ENCODE results near the gene PCDHGA12. TPM values are rescaled to one million over a fixed set of nuclear protein-coding genes. Genes with fewer than 3 reads are reported as not detected.

Gene PCDHGA12
- total RNA-seq, 1 donor from 2014 or later, result 10.6 TPM

DNA sequence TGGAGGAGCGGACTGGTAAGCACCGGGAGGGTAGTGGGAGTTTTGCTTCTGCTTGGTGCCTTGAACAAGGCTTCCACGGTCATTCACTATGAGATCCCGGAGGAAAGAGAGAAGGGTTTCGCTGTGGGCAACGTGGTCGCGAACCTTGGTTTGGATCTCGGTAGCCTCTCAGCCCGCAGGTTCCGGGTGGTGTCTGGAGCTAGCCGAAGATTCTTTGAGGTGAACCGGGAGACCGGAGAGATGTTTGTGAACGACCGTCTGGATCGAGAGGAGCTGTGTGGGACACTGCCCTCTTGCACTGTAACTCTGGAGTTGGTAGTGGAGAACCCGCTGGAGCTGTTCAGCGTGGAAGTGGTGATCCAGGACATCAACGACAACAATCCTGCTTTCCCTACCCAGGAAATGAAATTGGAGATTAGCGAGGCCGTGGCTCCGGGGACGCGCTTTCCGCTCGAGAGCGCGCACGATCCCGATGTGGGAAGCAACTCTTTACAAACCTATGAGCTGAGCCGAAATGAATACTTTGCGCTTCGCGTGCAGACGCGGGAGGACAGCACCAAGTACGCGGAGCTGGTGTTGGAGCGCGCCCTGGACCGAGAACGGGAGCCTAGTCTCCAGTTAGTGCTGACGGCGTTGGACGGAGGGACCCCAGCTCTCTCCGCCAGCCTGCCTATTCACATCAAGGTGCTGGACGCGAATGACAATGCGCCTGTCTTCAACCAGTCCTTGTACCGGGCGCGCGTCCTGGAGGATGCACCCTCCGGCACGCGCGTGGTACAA lies 46.0 kb downstream of the PCDHGA12 start:
- DNase-seq (ENCODE audit: extremely low spot score in 2 of 2), result no peak
- Histone ChIP-seq H3K27ac (peak overlapping the region; percentile 96), H3K4me1 (peaks cover 47% of the 10 kb centered on the region), H3K27me3 (no peaks in the 10 kb centered on the region), H3K4me3 (peak overlapping the region; percentile 71 to 76), H3K9me3 (no peaks in the 10 kb centered on the region), H3K36me3 (peaks cover 0 to 8% of the 10 kb centered on the region in 2 donors)
- intact Hi-C loops (cut with DNase I), result loop anchor here (2.0 kb wide), 1 partner anchor 50 kb away; no protein-coding TSS in a partner anchor
- TF ChIP-seq POLR2A (IDR thresholded peaks at IDR 0.05), result peak in 1 of 2 donors; percentile 23
- peak in 1 of 2 donors; percentile 70 for TF ChIP-seq POLR2AphosphoS5 (IDR thresholded peaks at IDR 0.05; ENCODE audit: insufficient read depth in 1 of 2, low read depth in 1 of 2)
- TF ChIP-seq, protein P1, sequence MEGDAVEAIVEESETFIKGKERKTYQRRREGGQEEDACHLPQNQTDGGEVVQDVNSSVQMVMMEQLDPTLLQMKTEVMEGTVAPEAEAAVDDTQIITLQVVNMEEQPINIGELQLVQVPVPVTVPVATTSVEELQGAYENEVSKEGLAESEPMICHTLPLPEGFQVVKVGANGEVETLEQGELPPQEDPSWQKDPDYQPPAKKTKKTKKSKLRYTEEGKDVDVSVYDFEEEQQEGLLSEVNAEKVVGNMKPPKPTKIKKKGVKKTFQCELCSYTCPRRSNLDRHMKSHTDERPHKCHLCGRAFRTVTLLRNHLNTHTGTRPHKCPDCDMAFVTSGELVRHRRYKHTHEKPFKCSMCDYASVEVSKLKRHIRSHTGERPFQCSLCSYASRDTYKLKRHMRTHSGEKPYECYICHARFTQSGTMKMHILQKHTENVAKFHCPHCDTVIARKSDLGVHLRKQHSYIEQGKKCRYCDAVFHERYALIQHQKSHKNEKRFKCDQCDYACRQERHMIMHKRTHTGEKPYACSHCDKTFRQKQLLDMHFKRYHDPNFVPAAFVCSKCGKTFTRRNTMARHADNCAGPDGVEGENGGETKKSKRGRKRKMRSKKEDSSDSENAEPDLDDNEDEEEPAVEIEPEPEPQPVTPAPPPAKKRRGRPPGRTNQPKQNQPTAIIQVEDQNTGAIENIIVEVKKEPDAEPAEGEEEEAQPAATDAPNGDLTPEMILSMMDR (IDR thresholded peaks at IDR 0.05), result peak in 1 of 3 experiments; percentile 5

DNA sequence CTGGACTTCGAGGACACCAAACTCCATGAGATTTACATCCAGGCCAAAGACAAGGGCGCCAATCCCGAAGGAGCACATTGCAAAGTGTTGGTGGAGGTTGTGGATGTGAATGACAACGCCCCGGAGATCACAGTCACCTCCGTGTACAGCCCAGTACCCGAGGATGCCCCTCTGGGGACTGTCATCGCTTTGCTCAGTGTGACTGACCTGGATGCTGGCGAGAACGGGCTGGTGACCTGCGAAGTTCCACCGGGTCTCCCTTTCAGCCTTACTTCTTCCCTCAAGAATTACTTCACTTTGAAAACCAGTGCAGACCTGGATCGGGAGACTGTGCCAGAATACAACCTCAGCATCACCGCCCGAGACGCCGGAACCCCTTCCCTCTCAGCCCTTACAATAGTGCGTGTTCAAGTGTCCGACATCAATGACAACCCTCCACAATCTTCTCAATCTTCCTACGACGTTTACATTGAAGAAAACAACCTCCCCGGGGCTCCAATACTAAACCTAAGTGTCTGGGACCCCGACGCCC lies 46.8 kb downstream of the PCDHGA12 start:
- no peak for DNase-seq (ENCODE audit: extremely low spot score in 2 of 2)
- intact Hi-C loops (cut with DNase I), result loop anchor here (2.0 kb wide), 1 partner anchor 50 kb away; no protein-coding TSS in a partner anchor
- no peaks in the 10 kb centered on the region for H3K9me3 ChIP-seq
- TF ChIP-seq POLR2AphosphoS5 (IDR thresholded peaks at IDR 0.05; ENCODE audit: insufficient read depth in 1 of 2, low read depth in 1 of 2) (no peak), POLR2A (IDR thresholded peaks at IDR 0.05) (no peak)
- TF ChIP-seq, protein P1 (IDR thresholded peaks at IDR 0.05), result no peak
- H3K4me1 ChIP-seq, result peaks cover 55% of the 10 kb centered on the region
- peaks cover 0 to 8% of the 10 kb centered on the region in 2 donors for H3K36me3 ChIP-seq
- H3K27ac ChIP-seq, result peak overlapping the region; percentile 96
- H3K4me3 ChIP-seq, result peak overlapping the region; percentile 71 to 76
- no peaks in the 10 kb centered on the region for H3K27me3 ChIP-seq

DNA sequence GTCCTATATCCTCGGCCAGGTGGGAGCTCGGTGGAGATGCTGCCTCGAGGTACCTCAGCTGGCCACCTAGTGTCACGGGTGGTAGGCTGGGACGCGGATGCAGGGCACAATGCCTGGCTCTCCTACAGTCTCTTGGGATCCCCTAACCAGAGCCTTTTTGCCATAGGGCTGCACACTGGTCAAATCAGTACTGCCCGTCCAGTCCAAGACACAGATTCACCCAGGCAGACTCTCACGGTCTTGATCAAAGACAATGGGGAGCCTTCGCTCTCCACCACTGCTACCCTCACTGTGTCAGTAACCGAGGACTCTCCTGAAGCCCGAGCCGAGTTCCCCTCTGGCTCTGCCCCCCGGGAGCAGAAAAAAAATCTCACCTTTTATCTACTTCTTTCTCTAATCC lies 47.5 kb downstream of the PCDHGA12 start:
- TF ChIP-seq, protein P1 (IDR thresholded peaks at IDR 0.05), result no peak
- no peak for TF ChIP-seq POLR2A (IDR thresholded peaks at IDR 0.05)
- TF ChIP-seq POLR2AphosphoS5 (IDR thresholded peaks at IDR 0.05; ENCODE audit: insufficient read depth in 1 of 2, low read depth in 1 of 2), result no peak
- no peak for DNase-seq (ENCODE audit: extremely low spot score in 2 of 2)
- no peaks in the 10 kb centered on the region for H3K27me3 ChIP-seq
- H3K27ac ChIP-seq, result peak overlapping the region; percentile 96
- H3K4me3 ChIP-seq, result peak overlapping the region; percentile 71 to 76
- peaks cover 62% of the 10 kb centered on the region for H3K4me1 ChIP-seq
- H3K9me3 ChIP-seq, result no peaks in the 10 kb centered on the region
- H3K36me3 ChIP-seq, result peaks cover 0 to 8% of the 10 kb centered on the region in 2 donors
- intact Hi-C loops (cut with DNase I), result loop anchor here (2.0 kb wide), 1 partner anchor 49 kb away; no protein-coding TSS in a partner anchor

- TF ChIP-seq, protein P1 (IDR thresholded peaks at IDR 0.05), result peak in 1 of 3 experiments; percentile 14
- TF ChIP-seq POLR2AphosphoS5 (IDR thresholded peaks at IDR 0.05; ENCODE audit: insufficient read depth in 1 of 2, low read depth in 1 of 2) (no peak), POLR2A (IDR thresholded peaks at IDR 0.05) (no peak)
- peaks cover 68% of the 10 kb centered on the region for H3K4me1 ChIP-seq
Observed at GRCh38 chr5:141478321-141478945, 48.1 kb downstream of the PCDHGA12 start.

More at GRCh38 chr5:141478321-141478945, 48.1 kb downstream of the PCDHGA12 start:
- intact Hi-C loops (cut with DNase I), result no loop called here
- no peaks in the 10 kb centered on the region for H3K27me3 ChIP-seq
- no peak for DNase-seq (ENCODE audit: extremely low spot score in 2 of 2)
- no peaks in the 10 kb centered on the region for H3K9me3 ChIP-seq
- H3K36me3 ChIP-seq, result peaks cover 0 to 8% of the 10 kb centered on the region in 2 donors
- H3K27ac ChIP-seq, result peak overlapping the region; percentile 96
- H3K4me3 ChIP-seq, result peak overlapping the region; percentile 71 to 76
